Astrocyte of the cerebellum (primary cell): ENCODE results near the gene MYRIP.

Source experiments
- DNase-seq: peaks from one replicate; pipeline ENCODE4 v3.0.0-alpha.2; 2011; ENCODE audit warnings: low read depth
- H3K4me3 ChIP-seq: 2 replicates; pipeline ENCODE4 v1.5.1; 2011; ENCODE audit warnings: mild to moderate bottlenecking, low read depth, low read length, moderate library complexity
- CTCF ChIP-seq: IDR thresholded peaks from 2 replicates; pipeline ENCODE4 v1.5.1; 2012; ENCODE audit warnings: low read length, low read depth, moderate library complexity, mild to moderate bottlenecking; ENCODE audit errors: missing control alignments
- in situ Hi-C: cut with HindIII; loops from 2 replicates; pipeline ENCODE4 v1.10.0; 2017; ENCODE audit warnings: low sequenced_read_pairs

MYRIP gene

GRCh38 chr3:39849992-39850715, 40.7 kb downstream of the MYRIP start:
- TF ChIP-seq CTCF, result no peak
- in situ Hi-C loops, result no loop called here
- H3K4me3 ChIP-seq, result no peak overlapping the region
- no peak for DNase-seq

GRCh38 chr3:39850716-39851032, 41.3 kb downstream of the MYRIP start:
- in situ Hi-C loops, result no loop called here
- H3K4me3 ChIP-seq, result no peak overlapping the region
- DNase-seq, result no peak
- no peak for TF ChIP-seq CTCF

DNA sequence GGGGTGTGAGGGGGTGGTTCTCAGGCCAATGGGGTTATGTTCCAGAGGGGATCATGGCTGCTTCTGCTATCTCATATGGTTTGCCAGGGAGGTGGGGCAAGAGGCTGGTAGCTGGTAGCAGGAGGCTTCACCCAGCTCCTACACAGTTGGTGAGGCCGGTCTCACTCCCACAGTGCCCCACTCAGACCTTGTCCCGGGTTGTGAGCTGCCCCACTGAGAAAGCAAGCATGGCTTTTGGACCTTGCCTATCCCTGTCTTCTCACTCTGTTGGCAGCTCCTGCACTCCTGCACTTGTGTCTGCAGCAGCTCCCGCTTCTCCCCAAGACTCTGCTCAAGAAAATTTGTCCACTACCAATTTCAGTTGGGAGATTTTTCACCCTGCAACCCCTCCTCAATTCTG, 46.1 kb downstream of the MYRIP start:
- no peak overlapping the region for H3K4me3 ChIP-seq
- TF ChIP-seq CTCF, result no peak
- no peak for DNase-seq
- in situ Hi-C loops, result no loop called here

DNA sequence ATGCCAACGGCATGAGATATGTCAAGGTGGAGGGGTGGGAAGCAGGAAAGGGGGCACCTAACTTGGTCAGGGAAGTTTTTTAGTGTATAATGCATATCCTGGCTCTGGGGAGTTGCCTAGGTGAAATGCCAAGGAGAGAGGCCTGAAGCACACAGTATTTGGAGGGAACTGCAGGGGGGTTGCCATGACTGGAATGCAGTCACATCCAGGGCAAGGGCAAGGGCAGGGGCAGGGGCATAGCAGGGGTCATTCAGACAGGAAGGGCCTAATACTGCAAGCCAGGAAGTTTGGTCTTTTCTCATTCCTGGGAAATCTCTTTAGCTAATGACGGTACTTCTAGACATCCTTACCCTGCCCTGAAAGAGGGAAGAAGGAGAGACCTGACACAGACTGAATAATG, 60.5 kb downstream of the MYRIP start:
- no peak for TF ChIP-seq CTCF
- no peak overlapping the region for H3K4me3 ChIP-seq
- DNase-seq, result no peak
- in situ Hi-C loops, result no loop called here

DNA sequence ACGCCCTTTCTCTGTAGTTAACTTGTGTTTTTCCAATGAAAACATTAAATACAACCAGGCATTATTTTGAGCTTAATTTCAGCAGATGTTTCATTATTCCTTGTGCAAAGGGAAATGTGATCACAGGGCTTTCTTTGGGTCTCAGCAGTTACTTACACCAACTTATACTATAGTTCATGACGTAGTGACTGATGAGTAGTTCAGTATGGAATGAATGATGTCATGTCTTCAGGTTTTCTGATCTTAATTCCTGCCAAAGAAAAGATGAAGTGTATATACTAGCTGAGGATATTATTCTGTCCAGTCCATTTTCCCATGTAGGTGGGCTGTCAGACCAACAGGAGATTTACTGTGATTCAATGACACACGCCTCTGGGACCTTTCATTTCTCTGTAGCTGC, 61.3 kb downstream of the MYRIP start:
- TF ChIP-seq CTCF, result no peak
- DNase-seq, result no peak
- H3K4me3 ChIP-seq, result no peak overlapping the region
- in situ Hi-C loops, result no loop called here

- no peak overlapping the region for H3K4me3 ChIP-seq
- in situ Hi-C loops, result no loop called here
- DNase-seq, result no peak
- TF ChIP-seq CTCF, result no peak
These were observed 70.2 kb downstream of the MYRIP start for GRCh38 chr3:39879581-39879980.
